Measurements from ENCODE around the gene AGO3. TPM values are rescaled to one million over a fixed set of nuclear protein-coding genes. Genes with fewer than 3 reads are reported as not detected.

The AGO3 gene
- total and polyA plus RNA-seq, 2 of the 13 experiments (the other 11 are each of a cell fraction or from before 2014, with no cell fraction given), result 21.2 to 27.1 TPM

- TF ChIP-seq, protein P1, sequence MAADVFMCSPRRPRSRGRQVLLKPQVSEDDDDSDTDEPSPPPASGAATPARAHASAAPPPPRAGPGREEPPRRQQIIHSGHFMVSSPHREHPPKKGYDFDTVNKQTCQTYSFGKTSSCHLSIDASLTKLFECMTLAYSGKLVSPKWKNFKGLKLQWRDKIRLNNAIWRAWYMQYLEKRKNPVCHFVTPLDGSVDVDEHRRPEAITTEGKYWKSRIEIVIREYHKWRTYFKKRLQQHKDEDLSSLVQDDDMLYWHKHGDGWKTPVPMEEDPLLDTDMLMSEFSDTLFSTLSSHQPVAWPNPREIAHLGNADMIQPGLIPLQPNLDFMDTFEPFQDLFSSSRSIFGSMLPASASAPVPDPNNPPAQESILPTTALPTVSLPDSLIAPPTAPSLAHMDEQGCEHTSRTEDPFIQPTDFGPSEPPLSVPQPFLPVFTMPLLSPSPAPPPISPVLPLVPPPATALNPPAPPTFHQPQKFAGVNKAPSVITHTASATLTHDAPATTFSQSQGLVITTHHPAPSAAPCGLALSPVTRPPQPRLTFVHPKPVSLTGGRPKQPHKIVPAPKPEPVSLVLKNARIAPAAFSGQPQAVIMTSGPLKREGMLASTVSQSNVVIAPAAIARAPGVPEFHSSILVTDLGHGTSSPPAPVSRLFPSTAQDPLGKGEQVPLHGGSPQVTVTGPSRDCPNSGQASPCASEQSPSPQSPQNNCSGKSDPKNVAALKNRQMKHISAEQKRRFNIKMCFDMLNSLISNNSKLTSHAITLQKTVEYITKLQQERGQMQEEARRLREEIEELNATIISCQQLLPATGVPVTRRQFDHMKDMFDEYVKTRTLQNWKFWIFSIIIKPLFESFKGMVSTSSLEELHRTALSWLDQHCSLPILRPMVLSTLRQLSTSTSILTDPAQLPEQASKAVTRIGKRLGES (CRISPR knock-in tag; IDR thresholded peaks at IDR 0.05; ENCODE audit: borderline replicate concordance), result no peak
- TF ChIP-seq MED1 (CRISPR knock-in tag; IDR thresholded peaks at IDR 0.05) (no peak), ZNF550 (CRISPR knock-in tag; IDR thresholded peaks at IDR 0.05; ENCODE audit: borderline replicate concordance) (0 out of 2 replicates have a peak, but pooled peaks have one; percentile 68), KMT2B (CRISPR knock-in tag; IDR thresholded peaks at IDR 0.05) (no peak), HMG20A (CRISPR knock-in tag; IDR thresholded peaks at IDR 0.05; ENCODE audit: borderline replicate concordance) (no peak), ZNF251 (CRISPR knock-in tag; IDR thresholded peaks at IDR 0.05) (peak; percentile 75; the same call in 1 of the 2 replicates), MYC (CRISPR knock-in tag; IDR thresholded peaks at IDR 0.05; ENCODE audit: borderline replicate concordance) (0 out of 2 replicates have a peak, but pooled peaks have one; percentile 10), POLR2A (IDR thresholded peaks at IDR 0.05; ENCODE audit: insufficient read depth in 1 of 2, low read depth in 2 of 2, low read length in 2 of 2) (0 out of 4 replicates have a peak, but pooled peaks of 1 of the 2 experiments have one; percentile 27), ZNF468 (CRISPR knock-in tag; IDR thresholded peaks at IDR 0.05) (no peak), TFDP2 (CRISPR knock-in tag; IDR thresholded peaks at IDR 0.05) (no peak), NR2C2 (CRISPR knock-in tag; IDR thresholded peaks at IDR 0.05; ENCODE audit: borderline replicate concordance) (peak; percentile 43), DZIP1 (CRISPR knock-in tag; IDR thresholded peaks at IDR 0.05) (peak; percentile 58; the same call in 1 of the 2 replicates), ZBTB21 (CRISPR knock-in tag; IDR thresholded peaks at IDR 0.05) (no peak), ZNF101 (CRISPR knock-in tag; IDR thresholded peaks at IDR 0.05; ENCODE audit: borderline replicate concordance, low read depth) (0 out of 2 replicates have a peak, but pooled peaks have one; percentile 29), SETDB1 (CRISPR knock-in tag; IDR thresholded peaks at IDR 0.05; ENCODE audit: borderline replicate concordance) (no peak)
- TF ChIP-seq, protein P2, sequence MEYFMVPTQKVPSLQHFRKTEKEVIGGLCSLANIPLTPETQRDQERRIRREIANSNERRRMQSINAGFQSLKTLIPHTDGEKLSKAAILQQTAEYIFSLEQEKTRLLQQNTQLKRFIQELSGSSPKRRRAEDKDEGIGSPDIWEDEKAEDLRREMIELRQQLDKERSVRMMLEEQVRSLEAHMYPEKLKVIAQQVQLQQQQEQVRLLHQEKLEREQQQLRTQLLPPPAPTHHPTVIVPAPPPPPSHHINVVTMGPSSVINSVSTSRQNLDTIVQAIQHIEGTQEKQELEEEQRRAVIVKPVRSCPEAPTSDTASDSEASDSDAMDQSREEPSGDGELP (IDR thresholded peaks at IDR 0.05; ENCODE audit: borderline replicate concordance, low read depth), result 0 out of 2 replicates have a peak, but pooled peaks have one; percentile 31
- TF ChIP-seq, protein P3, sequence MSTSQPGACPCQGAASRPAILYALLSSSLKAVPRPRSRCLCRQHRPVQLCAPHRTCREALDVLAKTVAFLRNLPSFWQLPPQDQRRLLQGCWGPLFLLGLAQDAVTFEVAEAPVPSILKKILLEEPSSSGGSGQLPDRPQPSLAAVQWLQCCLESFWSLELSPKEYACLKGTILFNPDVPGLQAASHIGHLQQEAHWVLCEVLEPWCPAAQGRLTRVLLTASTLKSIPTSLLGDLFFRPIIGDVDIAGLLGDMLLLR (CRISPR knock-in tag; IDR thresholded peaks at IDR 0.05), result no peak
Observed at GRCh38 chr1:35883635-35884101, 47.2 kb upstream of the AGO3 start (continued).
